Keratinocyte (primary cell): Measurements from ENCODE around the gene CAP1. TPM values are rescaled to one million over a fixed set of nuclear protein-coding genes. Genes with fewer than 3 reads are reported as not detected.

ENCODE experiments used
- DNase-seq: peaks from one replicate; pipeline ENCODE4 v3.0.0-alpha.2; 2011; ENCODE audit warnings: low read depth, missing footprints, low spot score
- FAIRE-seq: peaks from 2 replicates; lab custom pipeline; 2011; peaks lifted over from hg19 to GRCh38; lab: Jason Lieb, UNC
- H2AFZ ChIP-seq: 2 replicates; pipeline ENCODE4 v1.6.0; 2012; ENCODE audit warnings: low read length, control low read depth, inconsistent platforms; ENCODE audit not compliant: control insufficient read depth
- H3K27ac ChIP-seq: 2 replicates; pipeline ENCODE4 v1.5.1; 2011; ENCODE audit warnings: low read length; ENCODE audit not compliant: control insufficient read depth, insufficient read depth
- H3K27me3 ChIP-seq: 3 replicates; pipeline ENCODE4 v1.6.0; 2011; ENCODE audit warnings: low read length; ENCODE audit not compliant: control insufficient read depth, insufficient read depth; ENCODE audit errors: extremely low read depth
- H3K36me3 ChIP-seq, 2 experiments: 2 replicates in 1 of 2; 3 replicates in 1 of 2; pipeline ENCODE4 v1.5.1; 2011; ENCODE audit warnings: low read length in 2 of 2, mild to moderate bottlenecking in 1 of 2; ENCODE audit not compliant: control insufficient read depth in 2 of 2, insufficient read depth in 2 of 2; ENCODE audit errors: extremely low read depth in 1 of 2
- H3K4me1 ChIP-seq: 3 replicates; pipeline ENCODE4 v1.5.1; 2011; ENCODE audit warnings: low read length; ENCODE audit not compliant: control insufficient read depth, insufficient read depth; ENCODE audit errors: extremely low read depth
- H3K4me2 ChIP-seq: 3 replicates; pipeline ENCODE4 v1.6.0; 2011; ENCODE audit warnings: low read depth, low read length; ENCODE audit not compliant: control insufficient read depth, insufficient read depth; ENCODE audit errors: extremely low read depth
- H3K4me3 ChIP-seq, 3 experiments: fragments of 200-600 bp in 1 of 3; sonication (generic) in 1 of 3; 2 replicates in 2 of 3; 3 replicates in 1 of 3; pipeline ENCODE4 v1.5.1; 2011 to 2016; ENCODE audit warnings: low read length in 3 of 3, mild to moderate bottlenecking in 3 of 3, control low read depth in 2 of 3, inconsistent platforms in 1 of 3, low read depth in 1 of 3, mixed read lengths in 1 of 3, mixed run types in 1 of 3, moderate library complexity in 1 of 3; ENCODE audit not compliant: control insufficient read depth in 2 of 3, insufficient read depth in 2 of 3; ENCODE audit errors: extremely low read depth in 1 of 3
- H3K79me2 ChIP-seq: 2 replicates; pipeline ENCODE4 v1.6.0; 2012; ENCODE audit warnings: low read length; ENCODE audit not compliant: control insufficient read depth, insufficient read depth
- H3K9ac ChIP-seq: 3 replicates; pipeline ENCODE4 v1.6.0; 2011; ENCODE audit warnings: low read length; ENCODE audit not compliant: control insufficient read depth, insufficient read depth; ENCODE audit errors: extremely low read depth
- H3K9me1 ChIP-seq: 3 replicates; pipeline ENCODE4 v1.6.0; 2011; ENCODE audit warnings: low read length; ENCODE audit not compliant: control insufficient read depth, insufficient read depth; ENCODE audit errors: extremely low read depth
- H3K9me3 ChIP-seq: 2 replicates; pipeline ENCODE4 v1.5.1; 2012; ENCODE audit warnings: low read depth, low read length; ENCODE audit not compliant: control insufficient read depth
- H4K20me1 ChIP-seq: 3 replicates; pipeline ENCODE4 v1.6.0; 2011; ENCODE audit warnings: low read length; ENCODE audit not compliant: control insufficient read depth, insufficient read depth; ENCODE audit errors: extremely low read depth
- EZH2 ChIP-seq: IDR thresholded peaks from one replicate; pipeline ENCODE4 v1.6.1; 2012; ENCODE audit warnings: inconsistent platforms, mild to moderate bottlenecking, low read length, moderate library complexity
- dilution Hi-C: fragments of 300-500 bp; cut with MboI; formaldehyde crosslinking; loops from one replicate; pipeline ENCODE4 v1.7.0; 2020; ENCODE audit warnings: low sequenced_read_pairs; ENCODE audit not compliant: extremely low pct_ligation_motif_present
- polyA plus RNA-seq, 5 experiments: library from polyadenylated mRNA; depleted of rRNA in 3 of 5; stranded (reverse) in 3 of 5; stranded (forward) in 1 of 5; unstranded in 1 of 5; fragments of >200 nt; gene quantifications; 1 replicate in 1 of 5; 2 replicates in 3 of 5; 3 replicates in 1 of 5; pipeline versions ENCODE4 v1.2.1 to v1.2.3, GENCODE V29; 2011 to 2012; ENCODE audit warnings: missing spikeins in 2 of 5, low read depth in 1 of 5, low replicate concordance in 1 of 5
- TF ChIP-seq, protein P1 (sequence below), 3 experiments: IDR thresholded peaks in 1 of 3; conservative IDR thresholded peaks in 1 of 3; optimal IDR thresholded peaks in 1 of 3; 2 replicates in 2 of 3; 3 replicates in 1 of 3; pipeline versions ENCODE3 to v1.5.1; 2011; ENCODE audit warnings: low read length in 3 of 3, mild to moderate bottlenecking in 3 of 3, moderate library complexity in 2 of 3, control low read depth in 1 of 3, inconsistent platforms in 1 of 3; ENCODE audit not compliant: insufficient read depth in 2 of 3; ENCODE audit errors: extremely low read depth in 1 of 3

CAP1 gene
- polyA plus RNA-seq, 1 donor (not counting 4 experiments of a cell fraction or from before 2014, with no cell fraction given), result 959 TPM

DNA sequence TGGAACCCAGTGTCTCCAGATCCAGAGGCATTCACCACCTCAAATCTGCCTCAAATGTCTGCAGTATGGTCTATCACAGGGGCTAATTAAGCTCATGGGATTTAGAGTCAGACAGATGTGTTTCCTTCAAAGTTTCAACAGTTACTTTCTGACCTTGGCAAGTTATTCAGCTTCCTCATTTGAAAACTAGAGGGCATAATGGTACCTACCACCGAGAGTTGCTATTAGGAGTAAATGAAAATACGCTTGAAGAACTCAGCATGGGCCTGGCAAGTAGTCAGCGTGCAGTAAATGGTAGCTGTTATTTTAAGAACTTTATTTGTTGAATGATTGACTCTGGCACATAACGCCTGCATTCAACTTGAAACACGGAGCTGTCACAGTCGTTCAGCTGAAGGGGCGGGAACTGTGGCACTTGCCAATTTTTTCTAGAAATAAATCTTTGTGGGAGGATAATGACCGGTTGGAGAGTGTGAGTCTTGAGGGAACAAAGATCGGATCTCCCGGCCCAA lies 1.2 kb upstream of the CAP1 start:
- DNase-seq (no peak), FAIRE-seq (peak; percentile 34)
- H4K20me1 ChIP-seq, result peaks cover 2% of the 10 kb centered on the region
- H3K4me3 ChIP-seq, result peak overlapping the region; percentile 88 to 100 (median 88)
- TF ChIP-seq EZH2, result no peak
- TF ChIP-seq, protein P1, sequence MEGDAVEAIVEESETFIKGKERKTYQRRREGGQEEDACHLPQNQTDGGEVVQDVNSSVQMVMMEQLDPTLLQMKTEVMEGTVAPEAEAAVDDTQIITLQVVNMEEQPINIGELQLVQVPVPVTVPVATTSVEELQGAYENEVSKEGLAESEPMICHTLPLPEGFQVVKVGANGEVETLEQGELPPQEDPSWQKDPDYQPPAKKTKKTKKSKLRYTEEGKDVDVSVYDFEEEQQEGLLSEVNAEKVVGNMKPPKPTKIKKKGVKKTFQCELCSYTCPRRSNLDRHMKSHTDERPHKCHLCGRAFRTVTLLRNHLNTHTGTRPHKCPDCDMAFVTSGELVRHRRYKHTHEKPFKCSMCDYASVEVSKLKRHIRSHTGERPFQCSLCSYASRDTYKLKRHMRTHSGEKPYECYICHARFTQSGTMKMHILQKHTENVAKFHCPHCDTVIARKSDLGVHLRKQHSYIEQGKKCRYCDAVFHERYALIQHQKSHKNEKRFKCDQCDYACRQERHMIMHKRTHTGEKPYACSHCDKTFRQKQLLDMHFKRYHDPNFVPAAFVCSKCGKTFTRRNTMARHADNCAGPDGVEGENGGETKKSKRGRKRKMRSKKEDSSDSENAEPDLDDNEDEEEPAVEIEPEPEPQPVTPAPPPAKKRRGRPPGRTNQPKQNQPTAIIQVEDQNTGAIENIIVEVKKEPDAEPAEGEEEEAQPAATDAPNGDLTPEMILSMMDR (optimal IDR thresholded peaks at IDR 0.05 in 1 of 3, IDR thresholded peaks at IDR 0.05 in 1 of 3, conservative IDR thresholded peaks at IDR 0.05 in 1 of 3; ENCODE audit: extremely low read depth in 1 of 3, insufficient read depth in 2 of 3, low read length in 3 of 3), result peak in 1 of 3 experiments; percentile 3
- peaks cover 5 to 10% of the 10 kb centered on the region in 2 experiments for H3K36me3 ChIP-seq
- dilution Hi-C loops, result no loop called here
- no peaks in the 10 kb centered on the region for H3K27me3 ChIP-seq
- H3K4me1 ChIP-seq, result peaks cover 45% of the 10 kb centered on the region
- H3K9me1 ChIP-seq, result no peaks in the 10 kb centered on the region
- peak overlapping the region; percentile 79 for H2AFZ ChIP-seq
- no peaks in the 10 kb centered on the region for H3K9me3 ChIP-seq
- peak overlapping the region; percentile 97 for H3K27ac ChIP-seq
- H3K4me2 ChIP-seq, result peak overlapping the region; percentile 87
- H3K9ac ChIP-seq, result peak overlapping the region; percentile 97
- H3K79me2 ChIP-seq, result peaks cover 38% of the 10 kb centered on the region

DNA sequence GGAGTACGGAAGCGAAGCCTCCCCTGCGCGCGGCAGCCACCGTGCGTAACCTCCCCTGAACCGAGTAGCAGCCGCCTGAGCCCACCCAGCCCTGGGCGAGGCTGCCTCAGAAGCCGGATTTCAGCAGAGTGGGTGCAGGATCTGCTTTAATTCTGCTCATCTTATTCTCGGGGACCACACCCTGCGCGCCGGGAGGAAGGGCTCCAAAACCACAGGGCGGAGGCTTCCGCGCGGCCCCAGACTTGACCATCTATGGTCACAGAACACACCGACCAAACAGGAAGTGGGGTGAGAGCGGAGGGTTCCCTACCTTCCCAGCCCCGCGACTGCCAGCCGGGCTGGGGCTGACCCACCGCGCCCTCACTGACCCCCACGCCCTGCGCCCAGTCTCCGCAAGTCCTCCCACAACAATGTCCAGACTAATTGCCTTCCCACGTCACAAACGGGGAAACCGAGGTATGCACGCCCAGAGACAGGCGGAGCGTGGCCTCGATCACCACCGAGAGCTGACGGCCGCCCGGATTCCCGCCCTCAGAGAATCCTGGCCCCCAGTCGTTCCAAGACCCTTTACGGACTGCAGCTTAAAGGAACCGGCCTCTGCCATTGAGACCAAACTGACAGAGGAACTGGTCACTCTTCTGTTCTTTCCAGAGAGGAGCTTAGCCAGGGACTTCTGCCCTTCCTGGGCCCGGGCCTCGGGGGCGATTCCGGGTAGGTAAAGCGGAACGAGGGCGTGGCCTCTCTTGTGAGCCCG lies 595 bp upstream of the CAP1 start:
- peak overlapping the region; percentile 88 to 100 (median 88) for H3K4me3 ChIP-seq
- dilution Hi-C loops, result no loop called here
- H3K4me2 ChIP-seq, result peak overlapping the region; percentile 87
- peak overlapping the region; percentile 97 for H3K9ac ChIP-seq
- H2AFZ ChIP-seq, result peak overlapping the region; percentile 79
- H4K20me1 ChIP-seq, result peaks cover 2% of the 10 kb centered on the region
- H3K27me3 ChIP-seq, result no peaks in the 10 kb centered on the region
- DNase-seq (no peak), FAIRE-seq (no peak)
- H3K27ac ChIP-seq, result peak overlapping the region; percentile 97
- H3K4me1 ChIP-seq, result peaks cover 48% of the 10 kb centered on the region
- peaks cover 44% of the 10 kb centered on the region for H3K79me2 ChIP-seq
- no peaks in the 10 kb centered on the region for H3K9me1 ChIP-seq
- TF ChIP-seq, protein P1 (optimal IDR thresholded peaks at IDR 0.05 in 1 of 3, IDR thresholded peaks at IDR 0.05 in 1 of 3, conservative IDR thresholded peaks at IDR 0.05 in 1 of 3; ENCODE audit: extremely low read depth in 1 of 3, insufficient read depth in 2 of 3, low read length in 3 of 3), result no peak
- TF ChIP-seq EZH2, result no peak
- peaks cover 5 to 10% of the 10 kb centered on the region in 2 experiments for H3K36me3 ChIP-seq
- no peaks in the 10 kb centered on the region for H3K9me3 ChIP-seq
